Measurements from ENCODE around the gene YEATS2. TPM values are rescaled to one million over a fixed set of nuclear protein-coding genes. Genes with fewer than 3 reads are reported as not detected.
A peak's percentile ranks its signal among the peaks of the same experiment; 100 is the strongest.

Gene YEATS2
- total RNA-seq, 1 donor from 2014 or later: 10.7 TPM

DNA sequence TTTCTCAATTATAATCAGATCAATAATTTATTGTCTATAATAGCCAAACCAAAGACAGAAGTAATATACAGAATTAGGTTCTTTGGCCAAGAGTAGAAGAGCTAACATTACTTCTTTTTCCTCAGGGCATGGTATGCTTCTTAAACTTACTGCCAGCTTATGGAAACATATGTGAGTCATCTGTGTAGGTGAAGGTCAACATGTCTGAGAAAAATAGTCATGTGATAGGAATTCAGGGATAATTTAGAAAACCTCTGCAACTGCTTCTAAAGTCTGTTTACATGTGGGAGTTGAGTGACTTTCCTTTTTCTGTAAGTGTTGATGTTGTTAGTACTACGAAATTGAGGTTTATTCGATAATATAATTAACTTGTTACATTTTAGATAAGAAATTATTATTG lies 147.0 kb downstream of the YEATS2 start:
- TF ChIP-seq, protein P1, sequence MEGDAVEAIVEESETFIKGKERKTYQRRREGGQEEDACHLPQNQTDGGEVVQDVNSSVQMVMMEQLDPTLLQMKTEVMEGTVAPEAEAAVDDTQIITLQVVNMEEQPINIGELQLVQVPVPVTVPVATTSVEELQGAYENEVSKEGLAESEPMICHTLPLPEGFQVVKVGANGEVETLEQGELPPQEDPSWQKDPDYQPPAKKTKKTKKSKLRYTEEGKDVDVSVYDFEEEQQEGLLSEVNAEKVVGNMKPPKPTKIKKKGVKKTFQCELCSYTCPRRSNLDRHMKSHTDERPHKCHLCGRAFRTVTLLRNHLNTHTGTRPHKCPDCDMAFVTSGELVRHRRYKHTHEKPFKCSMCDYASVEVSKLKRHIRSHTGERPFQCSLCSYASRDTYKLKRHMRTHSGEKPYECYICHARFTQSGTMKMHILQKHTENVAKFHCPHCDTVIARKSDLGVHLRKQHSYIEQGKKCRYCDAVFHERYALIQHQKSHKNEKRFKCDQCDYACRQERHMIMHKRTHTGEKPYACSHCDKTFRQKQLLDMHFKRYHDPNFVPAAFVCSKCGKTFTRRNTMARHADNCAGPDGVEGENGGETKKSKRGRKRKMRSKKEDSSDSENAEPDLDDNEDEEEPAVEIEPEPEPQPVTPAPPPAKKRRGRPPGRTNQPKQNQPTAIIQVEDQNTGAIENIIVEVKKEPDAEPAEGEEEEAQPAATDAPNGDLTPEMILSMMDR (IDR thresholded peaks at IDR 0.05; ENCODE audit: borderline replicate concordance): no peak
- Histone ChIP-seq H3K4me3 (no peak overlapping the region), H3K27me3 (ENCODE audit: low read depth) (no peaks in the 10 kb centered on the region), H3K4me1 (no peaks in the 10 kb centered on the region), H3K36me3 (peaks cover 76% of the 10 kb centered on the region), H3K27ac (replicated peaks) (no peak overlapping the region), H3K9me3 (replicated peaks) (no peaks in the 10 kb centered on the region)
- intact Hi-C loops (cut with micrococcal nuclease): no loop called here
- DNase-seq: no peak

DNA sequence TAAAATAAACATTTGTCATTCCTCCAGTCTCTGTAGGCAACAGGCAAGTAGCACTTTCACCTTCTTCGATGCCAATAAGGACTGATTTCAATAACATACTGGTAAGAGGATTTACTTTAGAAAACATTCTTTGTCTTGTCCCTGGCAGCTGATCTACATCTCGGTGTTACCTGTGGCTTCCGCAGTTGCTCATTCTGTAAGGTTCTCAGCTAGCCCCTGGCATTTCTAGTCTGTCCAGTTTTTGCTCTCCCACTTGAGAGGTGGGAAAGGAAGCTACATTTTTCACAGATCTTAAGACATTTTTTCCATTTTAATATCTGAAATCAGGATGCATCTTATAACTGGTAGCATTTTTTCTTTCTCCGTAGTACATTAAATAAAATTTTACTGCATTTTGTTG lies 147.5 kb downstream of the YEATS2 start:
- Histone ChIP-seq H3K9me3 (replicated peaks) (no peaks in the 10 kb centered on the region), H3K27ac (replicated peaks) (no peak overlapping the region), H3K4me1 (no peaks in the 10 kb centered on the region), H3K4me3 (no peak overlapping the region), H3K36me3 (peaks cover 73% of the 10 kb centered on the region), H3K27me3 (ENCODE audit: low read depth) (no peaks in the 10 kb centered on the region)
- DNase-seq: no peak
- TF ChIP-seq, protein P1 (IDR thresholded peaks at IDR 0.05; ENCODE audit: borderline replicate concordance): no peak
- intact Hi-C loops (cut with micrococcal nuclease): no loop called here

DNA sequence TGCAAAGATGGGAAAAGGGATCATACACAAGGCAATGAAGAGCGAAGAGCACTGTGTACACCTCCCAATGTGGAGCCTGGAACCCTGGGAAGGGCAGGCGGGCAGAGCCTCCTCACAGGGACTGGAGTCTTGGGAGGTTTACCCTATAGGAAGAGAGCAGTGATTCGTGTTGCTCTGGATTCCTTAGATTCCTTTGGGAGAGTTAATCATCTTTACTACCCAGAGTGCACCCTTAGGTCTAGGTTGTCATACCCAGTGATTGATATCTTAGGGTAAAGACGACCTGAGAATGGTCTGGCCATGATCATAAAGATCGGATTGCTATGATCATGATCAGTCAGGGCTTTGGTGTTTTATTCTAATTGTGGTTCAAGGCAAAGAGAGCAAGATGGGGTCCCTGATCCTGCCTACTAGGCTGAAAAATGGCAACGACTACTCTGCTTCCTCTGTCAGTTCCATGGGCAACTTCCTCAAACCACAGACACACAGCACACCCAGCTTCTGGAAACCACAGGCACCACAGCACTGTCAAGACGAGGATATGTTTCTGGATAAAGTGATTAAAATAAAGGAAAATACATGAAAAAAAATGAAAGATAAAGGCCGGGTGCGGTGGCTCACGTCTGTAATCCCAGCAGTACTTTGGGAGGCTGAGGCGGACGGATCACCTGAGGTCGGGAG lies 148.2 kb downstream of the YEATS2 start:
- H3K36me3 ChIP-seq: peaks cover 69% of the 10 kb centered on the region
- no peak overlapping the region for H3K27ac ChIP-seq (replicated peaks)
- H3K27me3 ChIP-seq (ENCODE audit: low read depth): no peaks in the 10 kb centered on the region
- TF ChIP-seq, protein P1 (IDR thresholded peaks at IDR 0.05; ENCODE audit: borderline replicate concordance): no peak
- no peak for DNase-seq
- intact Hi-C loops (cut with micrococcal nuclease): no loop called here
- H3K4me1 ChIP-seq: no peaks in the 10 kb centered on the region
- no peak overlapping the region for H3K4me3 ChIP-seq
- H3K9me3 ChIP-seq (replicated peaks): no peaks in the 10 kb centered on the region

DNA sequence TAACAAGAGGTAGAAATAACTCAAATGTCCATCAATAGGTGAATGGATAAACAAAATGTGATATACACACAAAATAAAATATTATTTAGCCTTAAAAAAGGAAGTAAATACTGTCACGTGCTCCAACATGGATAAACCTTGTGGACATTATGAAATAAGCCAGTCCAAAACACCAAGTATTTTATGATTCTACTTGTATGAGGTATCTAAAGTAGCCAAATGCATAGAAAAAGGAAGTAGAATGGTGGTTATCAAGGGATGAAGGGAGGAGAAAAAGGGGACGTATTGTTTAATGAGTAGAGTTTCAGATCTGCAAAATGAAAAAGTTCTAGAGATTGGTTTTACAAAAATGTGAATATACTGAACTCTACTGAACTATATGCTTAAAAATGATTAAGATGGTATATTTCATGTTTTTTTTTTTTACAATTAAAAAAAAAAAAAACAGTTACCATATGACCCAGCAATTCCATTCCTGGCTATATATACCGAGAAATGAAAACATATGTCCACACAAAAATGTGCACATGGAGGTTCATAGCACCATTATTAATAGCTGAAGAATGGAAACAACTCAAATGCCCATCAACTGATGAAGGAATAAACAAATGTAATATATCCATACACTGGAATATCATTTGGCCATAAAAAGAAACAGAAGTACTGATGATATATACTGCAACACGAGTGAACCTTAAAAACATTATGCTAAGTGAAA lies 156.9 kb downstream of the YEATS2 start:
- H3K27ac ChIP-seq (replicated peaks): no peak overlapping the region
- H3K4me3 ChIP-seq: no peak overlapping the region
- TF ChIP-seq, protein P1 (IDR thresholded peaks at IDR 0.05; ENCODE audit: borderline replicate concordance): no peak
- no peaks in the 10 kb centered on the region for H3K27me3 ChIP-seq (ENCODE audit: low read depth)
- no peak for DNase-seq
- H3K36me3 ChIP-seq: peaks cover 60% of the 10 kb centered on the region
- peaks cover 8% of the 10 kb centered on the region for H3K4me1 ChIP-seq
- intact Hi-C loops (cut with micrococcal nuclease): no loop called here
- H3K9me3 ChIP-seq (replicated peaks): no peaks in the 10 kb centered on the region

DNA sequence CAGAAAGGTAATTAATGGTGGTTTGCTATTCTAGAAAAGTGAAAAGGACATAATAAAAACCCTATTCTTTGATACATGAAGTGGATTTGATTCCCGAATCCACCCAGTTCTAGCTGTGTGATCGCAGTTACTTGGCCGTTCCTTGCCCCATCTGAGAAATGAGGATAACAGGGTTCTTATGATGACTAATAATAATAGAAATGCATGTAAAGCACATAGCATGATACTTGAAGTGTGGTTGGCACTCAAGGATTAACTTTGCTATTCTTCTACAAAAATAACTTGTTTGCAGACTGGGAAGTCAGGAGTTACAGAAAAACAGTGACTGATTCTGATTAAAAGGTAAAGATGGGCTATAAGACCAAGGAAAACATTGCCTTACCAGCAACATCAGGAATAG lies 160.3 kb downstream of the YEATS2 start:
- no peak overlapping the region for H3K4me3 ChIP-seq
- peaks cover 80% of the 10 kb centered on the region for H3K36me3 ChIP-seq
- H3K4me1 ChIP-seq: peaks cover 8% of the 10 kb centered on the region
- H3K9me3 ChIP-seq (replicated peaks): no peaks in the 10 kb centered on the region
- intact Hi-C loops (cut with micrococcal nuclease): no loop called here
- DNase-seq: no peak
- TF ChIP-seq, protein P1 (IDR thresholded peaks at IDR 0.05; ENCODE audit: borderline replicate concordance): no peak
- peak overlapping the region; percentile 56 for H3K27ac ChIP-seq (replicated peaks)
- no peaks in the 10 kb centered on the region for H3K27me3 ChIP-seq (ENCODE audit: low read depth)

Other genes starting within 250 kb of the YEATS2 start
- gene KLHL6, start 142.1 kb upstream of the YEATS2 start, total RNA-seq: 0.69 TPM
- gene KLHL24, start 62.2 kb upstream of the YEATS2 start, total RNA-seq: 217 TPM
- 2.4 TPM for gene MAP6D1, start 127.8 kb downstream of the YEATS2 start, total RNA-seq
- gene PARL, start 187.1 kb downstream of the YEATS2 start, total RNA-seq: 52.8 TPM